ENCODE measurements around the gene FHL3. TPM values are rescaled to one million over a fixed set of nuclear protein-coding genes. Genes with fewer than 3 reads are reported as not detected.

FHL3 gene
- total and polyA plus RNA-seq, 9 of the 15 experiments (the other 6 are each of a cell fraction or from before 2014, with no cell fraction given), result 6.1 to 144 (median 34.1) TPM

DNA sequence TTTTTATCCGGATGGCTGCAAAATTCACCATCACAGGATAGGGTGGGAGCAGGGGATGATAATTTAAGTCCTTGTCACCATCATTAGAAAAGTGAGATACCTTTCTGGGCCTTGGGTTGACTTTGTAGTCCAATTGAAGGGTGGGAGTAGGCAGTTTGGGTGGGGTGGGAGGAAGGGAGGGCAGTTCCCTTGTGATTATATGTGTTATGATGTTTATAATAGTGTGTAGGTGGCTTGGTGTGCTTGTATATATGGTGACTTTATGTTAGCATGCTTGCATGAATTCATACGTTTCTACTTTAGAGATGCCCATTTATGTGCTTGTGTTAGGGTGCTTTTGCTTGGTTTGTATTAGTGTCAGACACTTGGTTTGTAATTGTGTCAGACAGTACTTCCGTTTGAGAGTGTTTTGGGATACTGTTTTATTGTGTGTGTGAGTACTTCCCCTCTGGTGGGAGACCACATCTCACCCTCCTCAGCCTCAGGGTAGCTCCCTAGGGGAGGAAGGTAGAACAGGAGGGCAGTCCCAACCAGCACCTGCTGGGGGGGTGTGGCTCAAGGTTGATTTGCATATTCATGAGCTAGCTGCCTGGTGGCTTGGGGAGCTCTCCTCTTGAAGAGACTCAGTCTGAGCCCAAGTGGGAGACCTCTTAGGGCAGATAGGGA, 47.6 kb upstream of the FHL3 start:
- Histone ChIP-seq H3K9me3 (replicated peaks; ENCODE audit: control insufficient read depth, insufficient read depth, low read depth, low read length) (no peaks in the 10 kb centered on the region), H3K9ac (ENCODE audit: insufficient read depth in 1 of 2, low read depth in 2 of 2, low read length in 2 of 2) (no peak overlapping the region), H3K9me1 (ENCODE audit: control insufficient read depth, insufficient read depth, low read length) (no peaks in the 10 kb centered on the region), H3K4me3 (no peak overlapping the region), H3K79me2 (ENCODE audit: control insufficient read depth, insufficient read depth, low read length) (no peaks in the 10 kb centered on the region), H2AFZ (ENCODE audit: low read depth, low read length) (no peak overlapping the region), H3K36me3 (ENCODE audit: control insufficient read depth, insufficient read depth, low read length) (no peaks in the 10 kb centered on the region), H3K4me1 (replicated peaks in 1 of 2; ENCODE audit: control insufficient read depth in 2 of 2, insufficient read depth in 2 of 2, low read length in 2 of 2) (peaks cover 0 to 5% of the 10 kb centered on the region in 2 experiments; a peak in 3 of 5 replicates), H3K27me3 (ENCODE audit: control insufficient read depth in 2 of 2, insufficient read depth in 2 of 2, low read length in 2 of 2) (peaks cover 6 to 30% of the 10 kb centered on the region in 2 experiments; a peak in 4 of 5 replicates), H4K20me1 (replicated peaks; ENCODE audit: control insufficient read depth, insufficient read depth, low read length) (peaks cover 8% of the 10 kb centered on the region), H3K4me2 (ENCODE audit: insufficient read depth, low read length) (no peak overlapping the region), H3K27ac (ENCODE audit: extremely low read depth, low read depth, low read length) (no peak overlapping the region)
- in situ Hi-C loops (cut with MboI), result no loop called here
- BruUV-seq (replicated peaks), result no TSS peak
- intact Hi-C loops (cut with micrococcal nuclease), result no loop called here
- ChIA-PET CTCF (ENCODE audit: low intra/inter-chr PET ratio) (interaction anchor here (0.6 kb wide), 1 partner anchor 1039 kb away, joined by 3 read pairs; no protein-coding TSS in a partner anchor), POLR2A (interaction anchor here (0.5 to 2.0 kb wide), 10 partner anchors 10 to 1196 kb away, joined by 3 to 10 read pairs (median 4); partner anchors contain the start of gene UTP11)
- 10% methylated on average over 3 of the region's 3 CpGs for WGBS (ENCODE audit: insufficient coverage, low coverage, missing lambda C conversion rate)
- TF ChIP-seq CCNT2 (IDR thresholded peaks at IDR 0.05; ENCODE audit: borderline replicate concordance, extremely low read depth, insufficient read length, low read depth, low read length) (no peak), SRSF3 (IDR thresholded peaks at IDR 0.05; ENCODE audit: insufficient read depth, low read length) (no peak), E2F8 (IDR thresholded peaks at IDR 0.05; ENCODE audit: low read depth, partially characterized antibody) (no peak)
- peak; percentile 73 for FAIRE-seq
- peak in 3 of 4 experiments; percentile 45 to 48 (median 47) for DNase-seq (ENCODE audit: extremely low read depth in 1 of 4, low spot score in 3 of 4)
- peak; percentile 81 for ATAC-seq
